ES-I3 (cell line): ENCODE results near the gene TCTN1.

Experiments used
- H3K36me3 ChIP-seq: 2 replicates; pipeline ENCODE4 v1.6.1; 2013; ENCODE audit warnings: mild to moderate bottlenecking, low read length, control low read depth, moderate library complexity; ENCODE audit not compliant: insufficient read depth
- H3K4me1 ChIP-seq: 2 replicates; pipeline ENCODE4 v1.6.1; 2013; ENCODE audit warnings: mild to moderate bottlenecking, control low read depth, low read length; ENCODE audit not compliant: insufficient read depth
- H3K9ac ChIP-seq: 2 replicates; pipeline ENCODE4 v1.6.1; 2013; ENCODE audit warnings: low read depth, mild to moderate bottlenecking, low read length, moderate library complexity
- H3K9me3 ChIP-seq: 2 replicates; pipeline ENCODE4 v1.6.1; 2013; ENCODE audit warnings: mild to moderate bottlenecking, low read length, moderate library complexity; ENCODE audit not compliant: control insufficient read depth, insufficient read depth

Gene TCTN1

GRCh38 chr12:110669193-110669502 lies 55.2 kb downstream of the TCTN1 start:
- peaks cover 3% of the 10 kb centered on the region; the same call in 1 of the 2 replicates for H3K4me1 ChIP-seq
- H3K9ac ChIP-seq: no peak overlapping the region
- no peaks in the 10 kb centered on the region for H3K9me3 ChIP-seq
- no peaks in the 10 kb centered on the region for H3K36me3 ChIP-seq

DNA sequence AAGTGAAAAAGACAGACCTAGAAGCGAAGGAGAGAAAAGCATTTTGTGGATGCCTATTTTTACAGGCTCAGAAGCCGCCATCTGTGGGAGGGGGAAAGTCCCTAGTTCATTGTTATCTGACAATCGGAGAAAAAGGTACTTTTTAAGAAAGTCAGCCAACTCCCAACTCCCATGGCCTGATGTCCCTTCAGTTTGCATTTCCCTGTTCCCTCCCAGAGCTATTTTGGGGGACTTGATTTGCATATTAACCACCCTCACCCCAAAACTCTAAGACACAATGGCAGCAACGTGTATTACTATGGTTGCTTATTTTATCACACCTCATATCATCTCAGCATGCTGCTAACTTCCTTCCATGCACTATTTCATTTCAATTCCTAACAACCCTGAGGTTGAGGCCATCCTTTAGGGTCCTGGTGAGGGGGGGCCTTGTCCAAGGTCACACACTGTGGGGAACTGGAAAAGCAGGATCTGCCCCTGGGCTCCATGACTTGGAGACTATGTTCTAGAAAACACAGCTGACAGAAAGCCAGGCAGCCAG lies 56.3 kb downstream of the TCTN1 start:
- H3K9me3 ChIP-seq: no peaks in the 10 kb centered on the region
- H3K9ac ChIP-seq: no peak overlapping the region
- no peaks in the 10 kb centered on the region for H3K36me3 ChIP-seq
- H3K4me1 ChIP-seq: peaks cover 3% of the 10 kb centered on the region; the same call in 1 of the 2 replicates

DNA sequence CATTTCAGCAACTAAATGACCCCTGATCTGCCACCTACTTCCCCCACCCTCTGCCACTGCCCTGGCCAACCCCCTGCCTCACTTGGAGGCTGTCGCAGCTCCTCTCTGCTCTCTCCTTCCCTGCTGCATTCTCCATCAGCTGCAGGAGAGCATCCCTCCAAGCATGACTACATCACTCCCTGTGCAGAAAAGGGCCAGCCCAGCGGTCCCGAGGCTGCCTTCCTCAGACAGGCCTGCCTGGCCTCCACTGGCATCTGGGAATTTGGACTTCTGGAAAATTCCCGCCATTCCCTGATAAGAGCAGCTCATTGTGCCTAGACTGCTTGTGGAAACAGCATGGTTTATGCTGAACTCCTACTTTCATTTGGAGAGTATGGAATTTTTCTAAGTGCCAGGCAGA lies 62.2 kb downstream of the TCTN1 start:
- Histone ChIP-seq H3K4me1 (peaks cover 4% of the 10 kb centered on the region; the same call in 1 of the 2 replicates), H3K9me3 (no peaks in the 10 kb centered on the region), H3K36me3 (no peaks in the 10 kb centered on the region), H3K9ac (no peak overlapping the region)

DNA sequence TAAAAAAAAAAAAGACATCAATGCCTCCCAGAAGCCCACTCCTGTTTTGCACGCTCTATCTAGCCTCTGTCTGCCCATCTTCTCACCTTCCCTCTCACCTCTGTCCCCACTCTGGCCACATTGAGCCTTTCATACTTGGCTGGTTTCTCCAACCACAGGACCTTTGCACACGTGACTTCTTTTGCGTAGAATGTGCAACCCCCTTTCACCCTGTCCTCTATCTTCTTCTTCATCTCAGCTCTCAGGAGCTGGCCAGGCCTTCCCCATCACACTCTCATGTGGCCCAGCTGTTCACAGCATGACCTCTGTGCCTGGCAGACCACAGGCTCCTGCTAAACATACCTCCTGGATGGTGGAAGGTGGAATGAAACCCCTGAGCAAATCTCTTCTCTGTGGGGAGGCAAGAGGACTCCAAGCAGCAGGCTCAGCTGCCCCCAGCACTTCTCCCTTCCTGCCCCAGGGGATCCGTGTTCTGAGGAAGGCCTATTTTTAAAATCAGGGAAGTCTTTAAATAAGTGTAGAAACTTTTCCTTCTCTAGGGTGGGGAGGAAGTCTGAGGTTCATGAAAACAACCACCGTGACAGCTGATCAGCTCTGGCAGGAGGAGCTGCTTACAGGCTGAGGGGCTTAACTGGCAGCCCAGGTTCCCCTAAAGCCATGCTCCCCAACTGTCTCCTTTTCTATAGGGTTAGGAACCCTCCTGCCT lies 63.4 kb downstream of the TCTN1 start:
- Histone ChIP-seq H3K9ac (no peak overlapping the region), H3K4me1 (peaks cover 4% of the 10 kb centered on the region; the same call in 1 of the 2 replicates), H3K9me3 (no peaks in the 10 kb centered on the region), H3K36me3 (no peaks in the 10 kb centered on the region)

- H3K9ac ChIP-seq: no peak overlapping the region
- H3K4me1 ChIP-seq: peaks cover 4% of the 10 kb centered on the region; the same call in 1 of the 2 replicates
- H3K36me3 ChIP-seq: no peaks in the 10 kb centered on the region
- H3K9me3 ChIP-seq: no peaks in the 10 kb centered on the region
Measured at GRCh38 chr12:110677982-110678381, 64.1 kb downstream of the TCTN1 start.

DNA sequence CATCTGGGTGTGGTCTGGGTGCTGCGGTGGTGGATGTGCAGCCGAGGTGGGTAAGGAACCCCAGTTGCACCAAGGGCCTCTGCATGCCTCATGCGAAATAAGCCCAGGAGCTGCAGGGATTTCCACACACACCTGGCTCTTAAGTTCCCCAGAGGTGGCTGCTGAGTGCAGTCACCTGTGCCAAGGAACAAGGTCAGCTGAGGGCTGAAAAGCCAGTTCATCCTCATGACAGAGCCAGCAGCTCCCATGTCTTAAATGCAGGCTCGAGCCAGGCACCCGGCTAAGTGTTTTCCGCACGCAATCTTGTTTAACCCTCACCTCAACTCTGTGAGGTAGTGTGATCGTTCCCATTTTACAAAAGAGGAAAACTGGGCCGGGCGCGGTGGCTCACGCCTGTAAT lies 65.3 kb downstream of the TCTN1 start:
- Histone ChIP-seq H3K4me1 (peaks cover 4% of the 10 kb centered on the region; the same call in 1 of the 2 replicates), H3K9ac (no peak overlapping the region), H3K9me3 (no peaks in the 10 kb centered on the region), H3K36me3 (no peaks in the 10 kb centered on the region)

GRCh38 chr12:110680032-110680431 lies 66.1 kb downstream of the TCTN1 start:
- H3K9ac ChIP-seq: no peak overlapping the region
- no peaks in the 10 kb centered on the region for H3K9me3 ChIP-seq
- H3K4me1 ChIP-seq: peaks cover 4% of the 10 kb centered on the region; the same call in 1 of the 2 replicates
- no peaks in the 10 kb centered on the region for H3K36me3 ChIP-seq

DNA sequence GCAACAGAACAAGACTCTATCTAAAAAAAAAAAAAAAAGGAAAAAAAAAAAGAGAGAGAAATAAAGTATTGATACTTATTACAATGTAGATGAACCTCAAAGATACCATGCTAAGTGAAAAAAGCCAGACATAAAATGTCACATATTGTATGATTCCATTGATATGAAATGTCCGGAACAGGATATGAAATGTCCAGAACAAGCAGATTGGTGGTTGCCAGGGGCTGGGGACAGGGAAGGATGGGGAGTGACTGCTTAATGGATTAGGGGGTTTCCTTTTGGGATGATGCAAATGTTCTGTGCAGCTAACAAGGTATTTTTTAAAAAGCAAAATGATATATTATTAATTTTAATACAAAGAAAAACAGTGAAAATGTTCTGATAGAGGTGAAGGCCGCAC lies 70.0 kb downstream of the TCTN1 start:
- no peaks in the 10 kb centered on the region for H3K9me3 ChIP-seq
- H3K9ac ChIP-seq: no peak overlapping the region
- no peaks in the 10 kb centered on the region for H3K36me3 ChIP-seq
- H3K4me1 ChIP-seq: no peaks in the 10 kb centered on the region

DNA sequence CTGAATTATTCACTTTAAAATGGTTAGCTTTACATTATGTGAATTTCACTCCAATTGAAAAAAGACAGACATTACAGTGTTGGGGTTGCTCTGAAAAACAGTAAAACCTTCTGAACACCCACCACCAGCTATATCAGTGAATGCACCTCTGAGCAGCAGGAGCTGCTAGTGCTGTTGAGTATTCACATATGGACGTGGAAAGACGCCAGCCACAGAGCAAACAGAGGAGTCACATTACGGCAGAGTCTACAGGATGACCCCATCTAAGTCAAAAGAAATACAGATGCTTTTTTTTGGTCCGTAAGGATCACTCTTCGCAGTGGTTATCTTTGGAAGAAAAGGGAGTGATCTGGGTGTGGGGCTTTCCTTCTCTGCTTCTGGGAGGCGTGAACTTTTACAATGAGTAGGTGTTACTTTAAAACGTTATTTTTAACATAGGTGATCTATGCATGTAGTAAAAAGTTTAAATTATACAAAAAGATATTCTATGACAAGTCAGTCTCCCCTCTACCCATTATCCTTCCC lies 70.4 kb downstream of the TCTN1 start:
- Histone ChIP-seq H3K9ac (no peak overlapping the region), H3K36me3 (no peaks in the 10 kb centered on the region), H3K4me1 (no peaks in the 10 kb centered on the region; the same call in 1 of the 2 replicates), H3K9me3 (no peaks in the 10 kb centered on the region)

DNA sequence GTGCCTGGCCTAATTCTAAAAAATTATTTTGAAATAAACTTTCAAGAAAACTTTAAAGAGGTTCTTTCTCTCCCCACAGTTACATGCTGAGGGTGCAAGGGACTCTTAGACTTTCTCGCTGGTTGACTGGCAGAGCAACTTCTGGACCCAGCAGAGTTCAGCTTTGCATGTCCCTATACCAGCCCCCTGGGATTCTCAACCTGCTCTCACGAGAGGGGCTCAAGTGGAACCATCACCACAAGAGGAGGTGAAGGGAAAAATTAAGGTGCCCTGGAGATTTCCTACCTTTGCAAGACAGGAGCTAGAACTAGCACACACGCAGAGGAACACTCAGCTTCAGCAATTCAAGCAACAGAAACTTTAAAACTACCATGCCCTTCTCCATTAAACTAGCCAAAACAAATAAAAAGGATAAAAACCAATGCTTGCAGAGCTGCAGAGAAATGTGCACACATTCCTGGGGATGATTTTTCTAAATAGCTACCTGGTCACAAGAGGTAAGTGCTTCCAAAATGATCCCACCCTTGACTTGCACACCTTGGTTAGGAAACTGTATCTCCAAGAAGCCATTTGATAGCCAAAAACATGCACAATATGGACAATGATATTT lies 72.5 kb downstream of the TCTN1 start:
- H3K9ac ChIP-seq: no peak overlapping the region
- peaks cover 10% of the 10 kb centered on the region for H3K4me1 ChIP-seq
- no peaks in the 10 kb centered on the region for H3K9me3 ChIP-seq
- H3K36me3 ChIP-seq: no peaks in the 10 kb centered on the region

DNA sequence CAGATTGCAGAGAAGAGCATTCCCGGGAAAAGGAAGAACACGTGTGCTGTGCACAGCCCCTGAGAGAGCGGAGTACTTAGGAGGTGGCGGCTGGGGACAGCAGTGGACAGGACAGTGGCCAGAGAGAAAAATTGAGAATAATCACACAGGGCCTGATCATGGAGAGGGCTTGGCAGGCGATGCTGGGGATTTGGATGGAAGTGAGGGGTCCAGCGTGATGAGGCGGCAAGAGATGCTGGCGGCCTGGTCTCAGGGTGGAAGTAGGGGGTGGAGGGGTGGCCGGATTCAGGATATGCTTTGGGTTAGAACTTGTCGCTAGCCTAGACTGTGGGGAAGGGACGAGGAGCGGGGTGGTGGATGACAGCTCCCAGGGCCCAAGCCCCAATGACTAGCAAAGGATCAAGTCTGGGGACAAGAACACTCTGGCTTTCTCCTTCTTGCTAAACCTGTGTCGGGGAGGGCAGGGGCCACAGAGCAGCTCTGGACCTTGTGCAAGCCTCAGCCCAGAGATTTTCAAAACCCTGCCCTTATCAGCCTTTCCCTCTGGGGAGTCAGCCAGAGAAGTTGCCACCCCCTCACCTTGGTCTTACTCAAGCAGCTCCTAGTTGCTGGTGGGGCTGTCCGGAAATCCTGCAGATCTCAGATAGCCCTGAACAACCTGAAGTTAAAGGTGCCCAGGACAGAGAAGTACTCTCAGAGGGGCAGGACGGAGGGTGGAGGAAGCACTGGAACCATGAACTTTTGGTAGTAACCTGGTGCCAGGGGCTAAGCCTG lies 73.7 kb downstream of the TCTN1 start:
- no peak overlapping the region for H3K9ac ChIP-seq

GRCh38 chr12:110688446-110689280 lies 74.7 kb downstream of the TCTN1 start, which contains the start of gene HVCN1:
Gene HVCN1 (minus strand): TSS chr12:110689115. CDS start chr12:110683245, 5,870 bp downstream.
- Histone ChIP-seq H3K36me3 (no peaks in the 10 kb centered on the region), H3K9ac (peak within 1 kb of the TSS; percentile 73), H3K4me1 (peaks cover 10% of the 10 kb centered on the region), H3K9me3 (no peaks in the 10 kb centered on the region)

More for the DNA sequence above, 73.7 kb downstream of the TCTN1 start:
- peaks cover 10% of the 10 kb centered on the region for H3K4me1 ChIP-seq
- no peaks in the 10 kb centered on the region for H3K36me3 ChIP-seq
- no peaks in the 10 kb centered on the region for H3K9me3 ChIP-seq

DNA sequence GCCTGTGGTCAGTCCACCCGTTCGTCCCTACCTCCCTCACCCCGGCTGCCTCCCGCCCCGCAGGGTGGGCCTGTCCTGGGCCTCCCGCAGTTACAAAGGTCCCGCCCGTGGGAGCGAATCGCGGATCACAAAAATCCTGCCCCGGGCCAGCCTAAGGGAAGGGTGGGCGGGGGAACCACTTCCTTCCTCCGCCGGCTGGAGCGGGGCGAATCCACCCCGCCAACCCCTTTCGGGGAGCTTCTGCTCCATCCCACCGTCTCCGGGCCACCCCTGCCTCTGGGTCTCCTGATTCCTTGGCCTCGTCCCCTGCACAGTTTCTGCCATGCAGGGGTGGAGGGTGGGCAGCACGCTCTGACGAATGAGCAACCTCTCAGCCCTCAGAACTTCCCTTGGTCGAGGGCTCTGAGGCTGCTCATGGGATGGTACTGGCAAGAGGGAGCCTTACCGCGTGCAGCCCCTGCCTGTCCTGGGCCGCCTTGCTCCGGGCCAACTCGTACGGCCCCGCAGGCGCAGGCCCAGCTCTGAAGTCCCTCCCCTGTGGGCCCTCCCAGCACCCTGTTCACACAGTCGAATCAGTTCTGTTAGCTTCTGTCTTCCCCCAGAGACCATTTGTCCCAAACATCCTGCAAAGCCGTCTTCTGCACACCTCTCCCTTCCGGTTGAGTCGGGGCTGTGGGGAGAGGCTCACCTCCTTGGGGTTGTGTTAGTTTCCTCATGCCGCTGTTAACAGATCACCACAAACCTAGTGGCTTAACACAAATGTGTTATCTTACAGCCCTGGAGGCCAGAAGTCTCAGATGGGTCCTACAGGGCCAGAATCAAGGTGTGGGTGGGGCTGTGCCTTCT lies 75.6 kb downstream of the TCTN1 start:
- Histone ChIP-seq H3K9ac (peak overlapping the region; percentile 73), H3K36me3 (no peaks in the 10 kb centered on the region), H3K9me3 (no peaks in the 10 kb centered on the region), H3K4me1 (peaks cover 10% of the 10 kb centered on the region)
